ENCODE data around the gene NEURL1B. TPM values are rescaled to one million over a fixed set of nuclear protein-coding genes. Genes with fewer than 3 reads are reported as not detected.

NEURL1B gene
- total RNA-seq, 1 experiment from 2014 or later, result 2.8 TPM

- intact Hi-C loops (cut with micrococcal nuclease; ENCODE audit: unreplicated experiment), result no loop called here
- Mint-ChIP-seq H3K4me3 (ENCODE audit: low read depth, unreplicated experiment) (no peak overlapping the region), H3K4me1 (ENCODE audit: low read depth, unreplicated experiment) (no peaks in the 10 kb centered on the region), H3K27ac (ENCODE audit: unreplicated experiment) (no peak overlapping the region), H3K36me3 (ENCODE audit: insufficient read depth, unreplicated experiment) (no peaks in the 10 kb centered on the region), H3K9me3 (ENCODE audit: low read depth, unreplicated experiment) (peaks cover 5% of the 10 kb centered on the region), H3K27me3 (ENCODE audit: unreplicated experiment) (peaks cover 69% of the 10 kb centered on the region)
- BruUV-seq (replicated peaks), result no TSS peak
- CTCF ChIA-PET, result no interaction called here
- no peak for DNase-seq
- TF ChIP-seq CTCF (IDR thresholded peaks at IDR 0.05; ENCODE audit: unreplicated experiment), result no peak
Observed at GRCh38 chr5:172660974-172661373, 19.9 kb downstream of the NEURL1B start.

GRCh38 chr5:172661526-172661925 lies 20.5 kb downstream of the NEURL1B start:
- Mint-ChIP-seq H3K27ac (ENCODE audit: unreplicated experiment) (no peak overlapping the region), H3K4me1 (ENCODE audit: low read depth, unreplicated experiment) (no peaks in the 10 kb centered on the region), H3K9me3 (ENCODE audit: low read depth, unreplicated experiment) (peaks cover 2% of the 10 kb centered on the region), H3K36me3 (ENCODE audit: insufficient read depth, unreplicated experiment) (no peaks in the 10 kb centered on the region), H3K27me3 (ENCODE audit: unreplicated experiment) (peaks cover 71% of the 10 kb centered on the region), H3K4me3 (ENCODE audit: low read depth, unreplicated experiment) (no peak overlapping the region)
- CTCF ChIA-PET, result no interaction called here
- intact Hi-C loops (cut with micrococcal nuclease; ENCODE audit: unreplicated experiment), result no loop called here
- DNase-seq, result no peak
- no peak for TF ChIP-seq CTCF (IDR thresholded peaks at IDR 0.05; ENCODE audit: unreplicated experiment)
- BruUV-seq (replicated peaks), result no TSS peak

DNA sequence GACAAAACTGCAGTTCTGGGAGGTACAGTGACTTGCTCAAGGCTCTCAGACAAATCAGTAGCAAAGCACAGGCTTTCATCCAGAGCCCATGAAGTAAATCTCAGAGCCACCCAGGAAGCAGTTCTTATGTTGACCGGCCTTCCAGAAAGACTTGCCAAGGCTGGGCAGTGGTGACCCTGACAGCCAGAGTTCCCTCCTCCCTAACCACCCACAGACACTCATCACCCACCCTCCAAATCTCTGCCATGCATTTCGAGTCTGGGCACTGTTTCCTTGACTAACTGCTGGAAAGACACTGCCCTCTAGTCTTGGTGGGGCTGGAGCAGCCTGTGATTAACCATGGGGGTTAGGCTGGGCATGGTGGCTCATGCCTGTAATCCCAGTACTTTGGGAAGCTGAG lies 21.5 kb downstream of the NEURL1B start:
- H3K9me3 Mint-ChIP-seq (ENCODE audit: low read depth, unreplicated experiment), result no peaks in the 10 kb centered on the region
- no peaks in the 10 kb centered on the region for H3K4me1 Mint-ChIP-seq (ENCODE audit: low read depth, unreplicated experiment)
- CTCF ChIA-PET, result interaction anchor here (0.7 kb wide), 1 partner anchor 918 kb away, joined by 3 read pairs; no protein-coding TSS in a partner anchor
- intact Hi-C loops (cut with micrococcal nuclease; ENCODE audit: unreplicated experiment), result no loop called here
- H3K27ac Mint-ChIP-seq (ENCODE audit: unreplicated experiment), result no peak overlapping the region
- DNase-seq, result no peak
- no peaks in the 10 kb centered on the region for H3K36me3 Mint-ChIP-seq (ENCODE audit: insufficient read depth, unreplicated experiment)
- peaks cover 73% of the 10 kb centered on the region for H3K27me3 Mint-ChIP-seq (ENCODE audit: unreplicated experiment)
- no peak overlapping the region for H3K4me3 Mint-ChIP-seq (ENCODE audit: low read depth, unreplicated experiment)
- no TSS peak for BruUV-seq (replicated peaks)
- TF ChIP-seq CTCF (IDR thresholded peaks at IDR 0.05; ENCODE audit: unreplicated experiment), result no peak

DNA sequence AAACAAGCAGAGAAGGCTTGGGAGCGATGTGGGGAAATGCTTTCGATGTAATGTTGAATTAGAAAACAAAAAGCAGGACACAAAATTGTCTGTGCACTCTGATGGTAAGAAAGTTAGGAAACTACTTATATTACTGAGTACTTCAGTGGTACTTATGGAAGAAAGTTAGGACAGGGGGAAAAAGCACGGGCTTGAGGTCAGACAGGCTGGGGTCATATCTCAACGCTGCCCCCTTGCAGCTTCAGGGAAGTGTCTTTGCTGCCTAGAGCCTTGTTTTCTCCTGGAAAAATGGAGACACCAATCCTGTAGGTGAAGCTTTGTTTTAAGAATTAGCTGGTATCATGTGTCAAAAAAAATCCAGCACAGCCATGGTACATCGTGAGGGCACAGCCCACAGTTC lies 23.0 kb downstream of the NEURL1B start:
- Mint-ChIP-seq H3K4me1 (ENCODE audit: low read depth, unreplicated experiment) (no peaks in the 10 kb centered on the region), H3K27ac (ENCODE audit: unreplicated experiment) (no peak overlapping the region), H3K4me3 (ENCODE audit: low read depth, unreplicated experiment) (no peak overlapping the region), H3K9me3 (ENCODE audit: low read depth, unreplicated experiment) (no peaks in the 10 kb centered on the region), H3K27me3 (ENCODE audit: unreplicated experiment) (peaks cover 73% of the 10 kb centered on the region), H3K36me3 (ENCODE audit: insufficient read depth, unreplicated experiment) (no peaks in the 10 kb centered on the region)
- no TSS peak for BruUV-seq (replicated peaks)
- DNase-seq, result no peak
- no peak for TF ChIP-seq CTCF (IDR thresholded peaks at IDR 0.05; ENCODE audit: unreplicated experiment)
- CTCF ChIA-PET, result interaction anchor here (0.6 to 0.8 kb wide), 3 partner anchors 17 to 895 kb away, joined by 4 to 9 read pairs (median 7); no protein-coding TSS in a partner anchor
- intact Hi-C loops (cut with micrococcal nuclease; ENCODE audit: unreplicated experiment), result no loop called here

Data from Calu3 (cell line).